Measurements from ENCODE around the gene PPP2R2C. TPM values are rescaled to one million over a fixed set of nuclear protein-coding genes. Genes with fewer than 3 reads are reported as not detected.

PPP2R2C gene
- polyA plus RNA-seq, 1 of the 3 experiments (the other 2 are of a cell fraction) = 0.21 TPM

- TF ChIP-seq, protein P1, sequence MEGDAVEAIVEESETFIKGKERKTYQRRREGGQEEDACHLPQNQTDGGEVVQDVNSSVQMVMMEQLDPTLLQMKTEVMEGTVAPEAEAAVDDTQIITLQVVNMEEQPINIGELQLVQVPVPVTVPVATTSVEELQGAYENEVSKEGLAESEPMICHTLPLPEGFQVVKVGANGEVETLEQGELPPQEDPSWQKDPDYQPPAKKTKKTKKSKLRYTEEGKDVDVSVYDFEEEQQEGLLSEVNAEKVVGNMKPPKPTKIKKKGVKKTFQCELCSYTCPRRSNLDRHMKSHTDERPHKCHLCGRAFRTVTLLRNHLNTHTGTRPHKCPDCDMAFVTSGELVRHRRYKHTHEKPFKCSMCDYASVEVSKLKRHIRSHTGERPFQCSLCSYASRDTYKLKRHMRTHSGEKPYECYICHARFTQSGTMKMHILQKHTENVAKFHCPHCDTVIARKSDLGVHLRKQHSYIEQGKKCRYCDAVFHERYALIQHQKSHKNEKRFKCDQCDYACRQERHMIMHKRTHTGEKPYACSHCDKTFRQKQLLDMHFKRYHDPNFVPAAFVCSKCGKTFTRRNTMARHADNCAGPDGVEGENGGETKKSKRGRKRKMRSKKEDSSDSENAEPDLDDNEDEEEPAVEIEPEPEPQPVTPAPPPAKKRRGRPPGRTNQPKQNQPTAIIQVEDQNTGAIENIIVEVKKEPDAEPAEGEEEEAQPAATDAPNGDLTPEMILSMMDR (IDR thresholded peaks at IDR 0.05) = no peak
- TF ChIP-seq GATA2 (CRISPR knock-in tag; IDR thresholded peaks at IDR 0.05) (no peak), EP300 (IDR thresholded peaks at IDR 0.05; ENCODE audit: borderline replicate concordance in 1 of 2, low read depth in 1 of 2, low read length in 1 of 2) (no peak), SMC3 (IDR thresholded peaks at IDR 0.05; ENCODE audit: low read depth, low read length) (no peak), ZBTB33 (IDR thresholded peaks at IDR 0.05; ENCODE audit: borderline replicate concordance, low read depth) (no peak), SIN3A (IDR thresholded peaks at IDR 0.05; ENCODE audit: borderline replicate concordance, low read depth, low read length) (no peak), TAF1 (IDR thresholded peaks at IDR 0.05; ENCODE audit: borderline replicate concordance, low read depth, low read length) (no peak)
Measured at GRCh38 chr4:6290256-6290655, 182.2 kb downstream of the PPP2R2C start (continued).

DNA sequence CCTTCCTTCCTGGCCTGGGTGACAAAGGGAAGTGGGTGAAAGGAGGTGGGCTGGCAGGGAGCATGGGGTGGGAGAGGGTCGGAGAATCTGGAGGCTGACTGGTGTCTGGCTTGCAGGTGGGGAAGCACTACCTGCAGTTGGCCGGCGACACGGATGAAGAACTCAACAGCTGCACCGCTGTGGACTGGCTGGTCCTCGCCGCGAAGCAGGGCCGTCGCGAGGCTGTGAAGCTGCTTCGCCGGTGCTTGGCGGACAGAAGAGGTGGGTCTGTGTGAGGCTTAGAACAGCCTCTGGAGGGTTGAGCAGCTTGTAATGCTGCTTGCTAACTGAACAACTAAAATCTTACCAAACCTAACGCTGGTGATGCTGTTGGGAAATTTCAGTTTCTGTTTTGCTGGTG, 183.5 kb downstream of the PPP2R2C start:
- no peak for DNase-seq
- H3K9me3 ChIP-seq = no peaks in the 10 kb centered on the region
- no peaks in the 10 kb centered on the region for H3K4me1 ChIP-seq (ENCODE audit: control insufficient read depth in 1 of 2, insufficient read depth in 2 of 2, low read depth in 1 of 2, low read length in 1 of 2)
- H3K4me3 ChIP-seq (ENCODE audit: low read depth in 2 of 2, low read length in 1 of 2) = no peak overlapping the region
- no peaks in the 10 kb centered on the region for H4K20me1 ChIP-seq (ENCODE audit: insufficient read depth)
- ChIA-PET POLR2A (no interaction called here), CTCF (interaction anchor here (1.0 kb wide), 1 partner anchor 38 kb away, joined by 5 read pairs; no protein-coding TSS in a partner anchor)
- no peaks in the 10 kb centered on the region for H3F3A ChIP-seq (replicated peaks; ENCODE audit: insufficient read depth)
- no peak for TF ChIP-seq MXI1 (IDR thresholded peaks at IDR 0.05; ENCODE audit: low read depth, low read length)
- TF ChIP-seq FOXM1 (IDR thresholded peaks at IDR 0.05; ENCODE audit: low read depth) = no peak
- no peak for TF ChIP-seq GABPA (IDR thresholded peaks at IDR 0.05; ENCODE audit: low read depth)
- TF ChIP-seq ELF1 (IDR thresholded peaks at IDR 0.05) = no peak
- no peak for TF ChIP-seq REST (IDR thresholded peaks at IDR 0.05; ENCODE audit: low read depth, low read length)
- TF ChIP-seq EP300 (IDR thresholded peaks at IDR 0.05; ENCODE audit: borderline replicate concordance in 1 of 2, low read depth in 1 of 2, low read length in 1 of 2) = no peak
- TF ChIP-seq EZH2phosphoT487 (IDR thresholded peaks at IDR 0.05; ENCODE audit: borderline replicate concordance, low read depth) = no peak
- TF ChIP-seq TEAD4 (IDR thresholded peaks at IDR 0.05; ENCODE audit: borderline replicate concordance, insufficient read depth) = no peak
- TF ChIP-seq, protein P2, sequence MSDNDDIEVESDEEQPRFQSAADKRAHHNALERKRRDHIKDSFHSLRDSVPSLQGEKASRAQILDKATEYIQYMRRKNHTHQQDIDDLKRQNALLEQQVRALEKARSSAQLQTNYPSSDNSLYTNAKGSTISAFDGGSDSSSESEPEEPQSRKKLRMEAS (IDR thresholded peaks at IDR 0.05; ENCODE audit: low read depth) = no peak
- no peak for TF ChIP-seq RAD21 (IDR thresholded peaks at IDR 0.05; ENCODE audit: low read length)
- TF ChIP-seq GATA2 (CRISPR knock-in tag; IDR thresholded peaks at IDR 0.05) = no peak
- H3K27me3 ChIP-seq (ENCODE audit: insufficient read depth) = no peaks in the 10 kb centered on the region
- H3K9me2 ChIP-seq = no peaks in the 10 kb centered on the region
- peaks cover 0 to 10% of the 10 kb centered on the region in 2 experiments for H3K36me3 ChIP-seq (replicated peaks in 1 of 2; ENCODE audit: control insufficient read depth in 1 of 2, insufficient read depth in 2 of 2, low read length in 1 of 2)
- H3K4me2 ChIP-seq = no peak overlapping the region
- 90% methylated on average over 12 of the region's 15 CpGs for WGBS (ENCODE audit: low lambda C conversion rate)
- H2AFZ ChIP-seq (ENCODE audit: low read depth) = no peak overlapping the region
- no peak overlapping the region; a peak in 1 of 4 replicates for H3K27ac ChIP-seq (ENCODE audit: low read depth in 2 of 2, low read length in 1 of 2)
- no peaks in the 10 kb centered on the region for H3K79me2 ChIP-seq (ENCODE audit: insufficient read depth)
- H3K9ac ChIP-seq = no peak overlapping the region

Measured in SK-N-SH (cell line).